Sigmoid colon (tissue), 7 donors: ENCODE data around the gene C1QTNF9B. TPM values are rescaled to one million over a fixed set of nuclear protein-coding genes. Genes with fewer than 3 reads are reported as not detected.

Source experiments
- DNase-seq: peaks from one replicate; pipeline ENCODE4 v3.0.0-alpha.2; 2019
- H3K27ac ChIP-seq, 4 donors: fragments of 200-600 bp; sonication (generic); one replicate each; pipeline ENCODE4 v1.5.1; 2016 to 2019; ENCODE audit warnings: mild to moderate bottlenecking in 1 of 4
- H3K27me3 ChIP-seq, 3 donors: fragments of 200-600 bp; sonication (generic); one replicate each; pipeline ENCODE4 v1.5.1; 2019; ENCODE audit warnings: mild to moderate bottlenecking in 1 of 3
- H3K36me3 ChIP-seq, 4 donors: fragments of 200-600 bp; sonication (generic); one replicate each; pipeline ENCODE4 v1.5.1; 2016 to 2019
- H3K4me1 ChIP-seq, 4 donors: fragments of 200-600 bp; sonication (generic); one replicate each; pipeline ENCODE4 v1.5.1; 2017 to 2019
- H3K4me3 ChIP-seq, 4 donors: fragments of 200-600 bp; sonication (generic); one replicate each; pipeline ENCODE4 v1.5.1; 2017 to 2019; ENCODE audit warnings: mild to moderate bottlenecking in 2 of 4, moderate library complexity in 1 of 4
- H3K9me3 ChIP-seq, 4 donors: fragments of 200-600 bp in 3 of 4; sonication (generic) in 3 of 4; one replicate each; pipeline versions ENCODE4 v1.5.1 to v1.6.1; 2013 to 2019
- CTCF ChIP-seq, 4 experiments: fragments of 450-650 bp in 3 of 4; fragments of 200-600 bp in 1 of 4; IDR thresholded peaks; one replicate each; pipeline ENCODE4 v1.5.1; 2016 to 2019; ENCODE audit warnings: antibody characterized with exemption in 4 of 4, mild to moderate bottlenecking in 3 of 4, moderate library complexity in 2 of 4
- EP300 ChIP-seq, 4 donors: sonication (generic); formaldehyde crosslinking; IDR thresholded peaks; one replicate each; pipeline ENCODE4 v1.6.1; 2017; ENCODE audit warnings: antibody characterized with exemption in 4 of 4
- POLR2A ChIP-seq, 2 donors: fragments of 450-650 bp; IDR thresholded peaks; one replicate each; pipeline ENCODE4 v1.6.1; 2016; ENCODE audit warnings: antibody characterized with exemption in 2 of 2, mild to moderate bottlenecking in 2 of 2, moderate library complexity in 2 of 2
- POLR2AphosphoS5 ChIP-seq, 4 donors: sonication (generic); formaldehyde crosslinking; IDR thresholded peaks; one replicate each; pipeline ENCODE4 v1.6.1; 2017; ENCODE audit warnings: antibody characterized with exemption in 4 of 4
- WGBS, 2 donors: extraction: QIAGEN DNeasy Blood & Tissue Kit; methylation state at CpG; one replicate each; pipeline ENCODE4 v1.1.7; 2013; 5-methylcytosine and 5-hydroxymethylcytosine counted together
- intact Hi-C: fragments of 100-400 bp; cut with DNase I; formaldehyde crosslinking; loops from one replicate; pipeline ENCODE4 v1.15.1; 2023
- polyA plus RNA-seq, 3 donors: library from polyadenylated mRNA; stranded (reverse); fragments of 200-250 nt; gene quantifications; one replicate each; pipeline ENCODE4 v1.2.3, GENCODE V29; 2013
- total RNA-seq, 4 donors: library from RNA; depleted of rRNA; stranded (reverse); fragments of >200 nt; gene quantifications; one replicate each; pipeline ENCODE4 v1.1.0, GENCODE V29; 2016
- donor health status: healthy with polysubstance abuse.
- donor health status: Bipolar disorder and iron deficiency.
- donor health status: healthy.

C1QTNF9B gene
- total and polyA plus RNA-seq, 7 donors, result 0.13 TPM; not detected in 6

- Histone ChIP-seq H3K27me3 (no peaks in the 10 kb centered on the region), H3K36me3 (no peaks in the 10 kb centered on the region), H3K9me3 (no peaks in the 10 kb centered on the region), H3K27ac (no peak overlapping the region), H3K4me1 (peaks cover 0 to 13% (median 0%) of the 10 kb centered on the region in 4 donors), H3K4me3 (no peak overlapping the region)
- TF ChIP-seq POLR2A (IDR thresholded peaks at IDR 0.05) (no peak), EP300 (IDR thresholded peaks at IDR 0.05) (no peak), CTCF (IDR thresholded peaks at IDR 0.05) (no peak), POLR2AphosphoS5 (IDR thresholded peaks at IDR 0.05) (no peak)
- WGBS, 2 donors, result 91 to 94% methylated on average over 8 of the region's 8 CpGs
- intact Hi-C loops, result no loop called here
- no peak for DNase-seq
These were observed 30.2 kb downstream of the C1QTNF9B start for GRCh38 chr13:23867027-23867491.

GRCh38 chr13:23866420-23867026, 30.8 kb downstream of the C1QTNF9B start:
- Histone ChIP-seq H3K36me3 (peaks cover 0 to 4% (median 0%) of the 10 kb centered on the region in 4 donors), H3K4me1 (peaks cover 0 to 13% (median 0%) of the 10 kb centered on the region in 4 donors), H3K27me3 (no peaks in the 10 kb centered on the region), H3K9me3 (no peaks in the 10 kb centered on the region), H3K27ac (no peak overlapping the region), H3K4me3 (no peak overlapping the region)
- WGBS, 2 donors, result 70 to 87% methylated on average over 9 of the region's 9 CpGs
- intact Hi-C loops, result no loop called here
- no peak for TF ChIP-seq POLR2AphosphoS5 (IDR thresholded peaks at IDR 0.05)
- TF ChIP-seq CTCF (IDR thresholded peaks at IDR 0.05), result no peak
- no peak for TF ChIP-seq EP300 (IDR thresholded peaks at IDR 0.05)
- no peak for TF ChIP-seq POLR2A (IDR thresholded peaks at IDR 0.05)
- no peak for DNase-seq

GRCh38 chr13:23865906-23866305, 31.4 kb downstream of the C1QTNF9B start:
- WGBS, 2 donors, result 81 to 96% methylated on average over 7 of the region's 7 CpGs
- Histone ChIP-seq H3K27ac (no peak overlapping the region), H3K27me3 (no peaks in the 10 kb centered on the region), H3K9me3 (no peaks in the 10 kb centered on the region), H3K4me3 (no peak overlapping the region), H3K36me3 (peaks cover 0 to 8% (median 0%) of the 10 kb centered on the region in 4 donors), H3K4me1 (peaks cover 0 to 10% (median 0%) of the 10 kb centered on the region in 4 donors)
- TF ChIP-seq EP300 (IDR thresholded peaks at IDR 0.05) (no peak), POLR2A (IDR thresholded peaks at IDR 0.05) (no peak), CTCF (IDR thresholded peaks at IDR 0.05) (no peak), POLR2AphosphoS5 (IDR thresholded peaks at IDR 0.05) (no peak)
- intact Hi-C loops, result no loop called here
- no peak for DNase-seq

- TF ChIP-seq EP300 (IDR thresholded peaks at IDR 0.05) (no peak), CTCF (IDR thresholded peaks at IDR 0.05) (no peak), POLR2A (IDR thresholded peaks at IDR 0.05) (no peak), POLR2AphosphoS5 (IDR thresholded peaks at IDR 0.05) (no peak)
- intact Hi-C loops, result no loop called here
- DNase-seq, result no peak
- H3K4me3 ChIP-seq, result no peak overlapping the region
- H3K27me3 ChIP-seq, result no peaks in the 10 kb centered on the region
- peaks cover 0 to 10% (median 0%) of the 10 kb centered on the region in 4 donors for H3K4me1 ChIP-seq
- no peaks in the 10 kb centered on the region for H3K9me3 ChIP-seq
- no peak overlapping the region for H3K27ac ChIP-seq
- H3K36me3 ChIP-seq, result peaks cover 0 to 8% (median 0%) of the 10 kb centered on the region in 4 donors
- 36 to 55% methylated on average over 1 of the region's 1 CpG for WGBS, 2 donors
These were observed 32.3 kb downstream of the C1QTNF9B start for GRCh38 chr13:23865026-23865425.
